DOHH2 (cell line): ENCODE results near the gene IGSF9.

Experiments used
- H3F3A ChIP-seq: fragments of 200-600 bp; sonication (generic), shearing (Covaris generic); 2 replicates; pipeline ENCODE4 v1.6.0; 2016; ENCODE audit warnings: antibody characterized with exemption, mild to moderate bottlenecking; ENCODE audit not compliant: control insufficient read depth, insufficient read depth
- H3K27ac ChIP-seq: fragments of 200-600 bp; sonication (generic); 2 replicates; pipeline ENCODE4 v1.5.1; 2014; ENCODE audit warnings: low read depth, mild to moderate bottlenecking, low read length, moderate library complexity
- H3K27me3 ChIP-seq: fragments of 200-600 bp; sonication (generic); 2 replicates; pipeline ENCODE4 v1.6.1; 2014; ENCODE audit warnings: mild to moderate bottlenecking, low read length, mixed read lengths; ENCODE audit not compliant: control insufficient read depth
- H3K36me3 ChIP-seq: fragments of 200-600 bp; sonication (generic); 2 replicates; pipeline ENCODE4 v1.6.1; 2014; ENCODE audit warnings: mild to moderate bottlenecking, low read length, moderate library complexity, mixed read lengths; ENCODE audit not compliant: control insufficient read depth
- H3K4me1 ChIP-seq: fragments of 200-600 bp; sonication (generic); 2 replicates; pipeline ENCODE4 v1.6.1; 2014; ENCODE audit warnings: mild to moderate bottlenecking, low read length, mixed read lengths; ENCODE audit not compliant: control insufficient read depth
- H3K4me2 ChIP-seq: fragments of 200-600 bp; sonication (generic); 2 replicates; pipeline ENCODE4 v1.6.0; 2014; ENCODE audit warnings: mild to moderate bottlenecking, low read length, moderate library complexity
- H3K4me3 ChIP-seq: fragments of 200-600 bp; sonication (generic); 2 replicates; pipeline ENCODE4 v1.5.1; 2014; ENCODE audit warnings: mild to moderate bottlenecking, low read length, mixed read lengths
- H3K79me2 ChIP-seq: fragments of 200-600 bp; sonication (generic); 2 replicates; pipeline ENCODE4 v1.6.1; 2014; ENCODE audit warnings: mild to moderate bottlenecking, low read length, mixed read lengths; ENCODE audit not compliant: control insufficient read depth
- H3K9me2 ChIP-seq: fragments of 200-600 bp; sonication (generic); replicated peaks from 2 replicates; pipeline ENCODE4 v1.6.1; 2014; ENCODE audit warnings: mild to moderate bottlenecking, low read length, mixed read lengths; ENCODE audit not compliant: control insufficient read depth
- H3K9me3 ChIP-seq: fragments of 200-600 bp; sonication (generic); 2 replicates; pipeline ENCODE4 v1.6.1; 2014; ENCODE audit warnings: antibody characterized with exemption, low read length, mixed read lengths; ENCODE audit not compliant: control insufficient read depth, insufficient read depth
- H4K20me1 ChIP-seq: fragments of 200-600 bp; sonication (generic); 2 replicates; pipeline ENCODE4 v1.6.0; 2014; ENCODE audit warnings: low read depth, mild to moderate bottlenecking, antibody characterized with exemption, low read length, moderate library complexity; ENCODE audit not compliant: control insufficient read depth, insufficient read depth
- EZH2phosphoT487 ChIP-seq: fragments of 200-600 bp; sonication (generic); IDR thresholded peaks from 2 replicates; pipeline ENCODE4 v1.6.1; 2017; ENCODE audit warnings: borderline replicate concordance, mild to moderate bottlenecking, antibody characterized with exemption, low read length, moderate library complexity, mixed read lengths
- TF ChIP-seq, protein P1 (sequence below): fragments of 200-600 bp; sonication (generic); IDR thresholded peaks from one replicate; pipeline ENCODE4 v1.5.1; 2014; ENCODE audit warnings: antibody characterized with exemption, mild to moderate bottlenecking, low read depth, low read length; ENCODE audit not compliant: poor library complexity, severe bottlenecking

The IGSF9 gene

GRCh38 chr1:159941141-159941540 lies 4.3 kb downstream of the IGSF9 start:
- Histone ChIP-seq H3K9me3 (no peaks in the 10 kb centered on the region), H3K79me2 (no peaks in the 10 kb centered on the region), H3K9me2 (no peaks in the 10 kb centered on the region), H3K4me2 (peak overlapping the region; percentile 76), H3K4me3 (peak overlapping the region; percentile 42), H3K27ac (peak overlapping the region; percentile 58), H4K20me1 (no peaks in the 10 kb centered on the region), H3K36me3 (no peaks in the 10 kb centered on the region), H3K4me1 (peaks cover 77% of the 10 kb centered on the region), H3F3A (no peaks in the 10 kb centered on the region), H3K27me3 (peaks cover 23% of the 10 kb centered on the region)
- no peak for TF ChIP-seq EZH2phosphoT487
- TF ChIP-seq, protein P1, sequence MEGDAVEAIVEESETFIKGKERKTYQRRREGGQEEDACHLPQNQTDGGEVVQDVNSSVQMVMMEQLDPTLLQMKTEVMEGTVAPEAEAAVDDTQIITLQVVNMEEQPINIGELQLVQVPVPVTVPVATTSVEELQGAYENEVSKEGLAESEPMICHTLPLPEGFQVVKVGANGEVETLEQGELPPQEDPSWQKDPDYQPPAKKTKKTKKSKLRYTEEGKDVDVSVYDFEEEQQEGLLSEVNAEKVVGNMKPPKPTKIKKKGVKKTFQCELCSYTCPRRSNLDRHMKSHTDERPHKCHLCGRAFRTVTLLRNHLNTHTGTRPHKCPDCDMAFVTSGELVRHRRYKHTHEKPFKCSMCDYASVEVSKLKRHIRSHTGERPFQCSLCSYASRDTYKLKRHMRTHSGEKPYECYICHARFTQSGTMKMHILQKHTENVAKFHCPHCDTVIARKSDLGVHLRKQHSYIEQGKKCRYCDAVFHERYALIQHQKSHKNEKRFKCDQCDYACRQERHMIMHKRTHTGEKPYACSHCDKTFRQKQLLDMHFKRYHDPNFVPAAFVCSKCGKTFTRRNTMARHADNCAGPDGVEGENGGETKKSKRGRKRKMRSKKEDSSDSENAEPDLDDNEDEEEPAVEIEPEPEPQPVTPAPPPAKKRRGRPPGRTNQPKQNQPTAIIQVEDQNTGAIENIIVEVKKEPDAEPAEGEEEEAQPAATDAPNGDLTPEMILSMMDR = no peak

DNA sequence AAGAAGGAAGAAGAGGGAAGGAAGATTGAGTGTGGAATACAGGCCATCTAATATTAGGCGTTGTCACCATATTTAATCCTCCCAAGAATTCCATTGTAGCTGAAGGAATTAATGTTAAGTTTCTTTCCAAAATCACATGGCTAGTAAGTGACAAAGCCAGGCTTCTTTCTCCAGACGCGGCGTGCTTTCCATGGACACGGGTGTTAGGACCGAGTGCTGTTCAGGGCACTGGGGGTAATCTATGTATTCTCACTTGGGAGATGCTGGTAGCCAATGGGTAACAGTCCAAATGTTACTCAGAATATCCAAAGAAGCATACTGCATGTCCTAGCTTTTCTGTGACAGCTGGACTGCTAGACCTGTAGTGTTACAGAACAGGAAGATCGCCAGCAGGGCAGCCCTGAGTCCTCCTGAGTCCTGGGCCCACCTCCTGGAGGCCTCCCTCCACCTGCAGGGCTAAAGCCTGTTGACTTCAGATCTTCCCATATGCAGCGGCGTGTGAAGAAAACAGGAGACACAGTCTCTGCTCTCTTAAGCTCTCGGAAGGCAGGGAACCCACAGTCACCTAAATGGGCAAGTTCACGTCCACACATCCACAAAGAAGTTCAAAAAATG lies 5.3 kb downstream of the IGSF9 start:
- Histone ChIP-seq H3K79me2 (no peaks in the 10 kb centered on the region), H3K36me3 (no peaks in the 10 kb centered on the region), H3K4me1 (peaks cover 73% of the 10 kb centered on the region), H3K9me2 (no peaks in the 10 kb centered on the region), H3K4me3 (peak overlapping the region; percentile 42), H3K27ac (peak overlapping the region; percentile 58), H3K9me3 (no peaks in the 10 kb centered on the region), H3K27me3 (peaks cover 18% of the 10 kb centered on the region), H3K4me2 (peak overlapping the region; percentile 76), H3F3A (no peaks in the 10 kb centered on the region), H4K20me1 (no peaks in the 10 kb centered on the region)
- TF ChIP-seq, protein P1 = no peak
- TF ChIP-seq EZH2phosphoT487 = no peak

DNA sequence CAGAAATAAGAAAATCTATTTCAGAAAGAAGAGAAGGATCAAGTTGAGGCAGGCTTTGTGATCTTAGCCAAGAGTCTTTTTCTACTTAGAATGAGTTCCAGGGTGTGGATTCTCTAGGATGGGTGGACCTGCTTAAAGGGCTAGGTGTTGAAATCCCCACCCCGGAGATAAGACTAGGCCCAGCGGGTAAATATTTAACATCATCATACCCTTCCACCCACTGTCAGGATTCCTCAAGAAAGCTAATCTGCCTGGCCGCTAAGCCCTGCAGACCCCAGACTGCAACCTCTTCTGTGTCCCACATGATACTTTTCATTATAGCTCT lies 5.8 kb downstream of the IGSF9 start:
- no peaks in the 10 kb centered on the region for H3K79me2 ChIP-seq
- H3K27ac ChIP-seq = peak overlapping the region; percentile 58
- H3K4me3 ChIP-seq = peak overlapping the region; percentile 42
- H3F3A ChIP-seq = no peaks in the 10 kb centered on the region
- H3K9me2 ChIP-seq = no peaks in the 10 kb centered on the region
- peaks cover 16% of the 10 kb centered on the region for H3K27me3 ChIP-seq
- H3K4me1 ChIP-seq = peaks cover 70% of the 10 kb centered on the region
- no peaks in the 10 kb centered on the region for H3K9me3 ChIP-seq
- peak overlapping the region; percentile 76 for H3K4me2 ChIP-seq
- H3K36me3 ChIP-seq = no peaks in the 10 kb centered on the region
- no peaks in the 10 kb centered on the region for H4K20me1 ChIP-seq
- TF ChIP-seq, protein P1 = no peak
- no peak for TF ChIP-seq EZH2phosphoT487
